A549 (cell line): ENCODE measurements around the gene SLC30A1.

ENCODE experiments used
- EP300 ChIP-seq, 2 experiments: fragments of >200 bp; sonication (Bioruptor Twin); formaldehyde crosslinking; IDR thresholded peaks; 2 replicates in 1 of 2; 3 replicates in 1 of 2; pipeline ENCODE4 v1.6.1; 2016 to 2017
- JUNB ChIP-seq: fragments of >200 bp; sonication (Bioruptor Twin); formaldehyde crosslinking; IDR thresholded peaks from 2 replicates; pipeline ENCODE4 v1.6.1; 2016
- KDM5A ChIP-seq: fragments of 200-600 bp; sonication (generic); IDR thresholded peaks from 2 replicates; pipeline ENCODE4 v1.6.1; 2016; ENCODE audit warnings: antibody characterized with exemption, mild to moderate bottlenecking
- POLR2A ChIP-seq: IDR thresholded peaks from 2 replicates; pipeline ENCODE4 v1.6.1; 2012; ENCODE audit warnings: mild to moderate bottlenecking, low read length
- SREBF2 ChIP-seq: fragments of 450-650 bp; IDR thresholded peaks from 2 replicates; pipeline ENCODE4 v1.6.1; 2014; ENCODE audit warnings: mild to moderate bottlenecking, moderate library complexity
- TF ChIP-seq, protein P1 (sequence below): fragments of >200 bp; sonication (Bioruptor Twin); formaldehyde crosslinking; IDR thresholded peaks from 3 replicates; pipeline ENCODE4 v1.5.1; 2016
- TF ChIP-seq, protein P2 (sequence below): fragments of 200-600 bp; sonication (generic); IDR thresholded peaks from 2 replicates; pipeline ENCODE4 v1.6.1; 2016; ENCODE audit warnings: antibody characterized with exemption, mild to moderate bottlenecking, moderate library complexity
- TF ChIP-seq, protein P3 (sequence below): IDR thresholded peaks from 2 replicates; pipeline ENCODE4 v1.6.1; 2012; ENCODE audit warnings: low read depth, borderline replicate concordance
- TF ChIP-seq, protein P4 (sequence below): fragments of >200 bp; sonication (Bioruptor Twin); formaldehyde crosslinking; IDR thresholded peaks from 2 replicates; pipeline ENCODE4 v1.6.1; 2016

GRCh38 chr1:211587123-211587522 is 8.2 kb upstream of the SLC30A1 start:
- TF ChIP-seq, protein P1, sequence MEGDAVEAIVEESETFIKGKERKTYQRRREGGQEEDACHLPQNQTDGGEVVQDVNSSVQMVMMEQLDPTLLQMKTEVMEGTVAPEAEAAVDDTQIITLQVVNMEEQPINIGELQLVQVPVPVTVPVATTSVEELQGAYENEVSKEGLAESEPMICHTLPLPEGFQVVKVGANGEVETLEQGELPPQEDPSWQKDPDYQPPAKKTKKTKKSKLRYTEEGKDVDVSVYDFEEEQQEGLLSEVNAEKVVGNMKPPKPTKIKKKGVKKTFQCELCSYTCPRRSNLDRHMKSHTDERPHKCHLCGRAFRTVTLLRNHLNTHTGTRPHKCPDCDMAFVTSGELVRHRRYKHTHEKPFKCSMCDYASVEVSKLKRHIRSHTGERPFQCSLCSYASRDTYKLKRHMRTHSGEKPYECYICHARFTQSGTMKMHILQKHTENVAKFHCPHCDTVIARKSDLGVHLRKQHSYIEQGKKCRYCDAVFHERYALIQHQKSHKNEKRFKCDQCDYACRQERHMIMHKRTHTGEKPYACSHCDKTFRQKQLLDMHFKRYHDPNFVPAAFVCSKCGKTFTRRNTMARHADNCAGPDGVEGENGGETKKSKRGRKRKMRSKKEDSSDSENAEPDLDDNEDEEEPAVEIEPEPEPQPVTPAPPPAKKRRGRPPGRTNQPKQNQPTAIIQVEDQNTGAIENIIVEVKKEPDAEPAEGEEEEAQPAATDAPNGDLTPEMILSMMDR = no peak
- TF ChIP-seq, protein P2, sequence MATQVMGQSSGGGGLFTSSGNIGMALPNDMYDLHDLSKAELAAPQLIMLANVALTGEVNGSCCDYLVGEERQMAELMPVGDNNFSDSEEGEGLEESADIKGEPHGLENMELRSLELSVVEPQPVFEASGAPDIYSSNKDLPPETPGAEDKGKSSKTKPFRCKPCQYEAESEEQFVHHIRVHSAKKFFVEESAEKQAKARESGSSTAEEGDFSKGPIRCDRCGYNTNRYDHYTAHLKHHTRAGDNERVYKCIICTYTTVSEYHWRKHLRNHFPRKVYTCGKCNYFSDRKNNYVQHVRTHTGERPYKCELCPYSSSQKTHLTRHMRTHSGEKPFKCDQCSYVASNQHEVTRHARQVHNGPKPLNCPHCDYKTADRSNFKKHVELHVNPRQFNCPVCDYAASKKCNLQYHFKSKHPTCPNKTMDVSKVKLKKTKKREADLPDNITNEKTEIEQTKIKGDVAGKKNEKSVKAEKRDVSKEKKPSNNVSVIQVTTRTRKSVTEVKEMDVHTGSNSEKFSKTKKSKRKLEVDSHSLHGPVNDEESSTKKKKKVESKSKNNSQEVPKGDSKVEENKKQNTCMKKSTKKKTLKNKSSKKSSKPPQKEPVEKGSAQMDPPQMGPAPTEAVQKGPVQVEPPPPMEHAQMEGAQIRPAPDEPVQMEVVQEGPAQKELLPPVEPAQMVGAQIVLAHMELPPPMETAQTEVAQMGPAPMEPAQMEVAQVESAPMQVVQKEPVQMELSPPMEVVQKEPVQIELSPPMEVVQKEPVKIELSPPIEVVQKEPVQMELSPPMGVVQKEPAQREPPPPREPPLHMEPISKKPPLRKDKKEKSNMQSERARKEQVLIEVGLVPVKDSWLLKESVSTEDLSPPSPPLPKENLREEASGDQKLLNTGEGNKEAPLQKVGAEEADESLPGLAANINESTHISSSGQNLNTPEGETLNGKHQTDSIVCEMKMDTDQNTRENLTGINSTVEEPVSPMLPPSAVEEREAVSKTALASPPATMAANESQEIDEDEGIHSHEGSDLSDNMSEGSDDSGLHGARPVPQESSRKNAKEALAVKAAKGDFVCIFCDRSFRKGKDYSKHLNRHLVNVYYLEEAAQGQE = no peak
- TF ChIP-seq, protein P3, sequence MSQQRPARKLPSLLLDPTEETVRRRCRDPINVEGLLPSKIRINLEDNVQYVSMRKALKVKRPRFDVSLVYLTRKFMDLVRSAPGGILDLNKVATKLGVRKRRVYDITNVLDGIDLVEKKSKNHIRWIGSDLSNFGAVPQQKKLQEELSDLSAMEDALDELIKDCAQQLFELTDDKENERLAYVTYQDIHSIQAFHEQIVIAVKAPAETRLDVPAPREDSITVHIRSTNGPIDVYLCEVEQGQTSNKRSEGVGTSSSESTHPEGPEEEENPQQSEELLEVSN = no peak
- no peak for TF ChIP-seq SREBF2
- no peak for TF ChIP-seq EP300 (IDR thresholded peaks at IDR 0.05)
- TF ChIP-seq JUNB = no peak
- TF ChIP-seq, protein P4, sequence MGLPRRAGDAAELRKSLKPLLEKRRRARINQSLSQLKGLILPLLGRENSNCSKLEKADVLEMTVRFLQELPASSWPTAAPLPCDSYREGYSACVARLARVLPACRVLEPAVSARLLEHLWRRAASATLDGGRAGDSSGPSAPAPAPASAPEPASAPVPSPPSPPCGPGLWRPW = no peak
- no peak for TF ChIP-seq POLR2A
- TF ChIP-seq KDM5A = no peak
